ENCODE measurements around the gene C9orf43.
"Not testable (repeated sequence)": the region's sequence is repeated elsewhere in the genome, so short reads cannot be mapped to it uniquely, and the experiment has no call there.

- not testable (repeated sequence) for TF ChIP-seq EZH2 (IDR thresholded peaks at IDR 0.05; ENCODE audit: borderline replicate concordance, low read depth, low read length, severe bottlenecking); POLR2AphosphoS5 (IDR thresholded peaks at IDR 0.05; ENCODE audit: insufficient read depth, low read depth, low read length); POLR2A (IDR thresholded peaks at IDR 0.05; ENCODE audit: low read depth, low read length)
These were observed 29.1 kb upstream of the C9orf43 start for GRCh38 chr9:113381441-113381840.
